GM10266 (cell line): ENCODE results near the gene HCFC1.

Source experiments
- DNase-seq: peaks from one replicate; pipeline ENCODE4 v3.0.0; 2012; ENCODE audit errors: extremely low spot score
- CTCF ChIP-seq: IDR thresholded peaks from 2 replicates; pipeline ENCODE4 v1.5.1; 2012; ENCODE audit warnings: mild to moderate bottlenecking, low read depth; ENCODE audit not compliant: control insufficient read depth, insufficient read depth; ENCODE audit errors: missing control alignments

HCFC1 gene

GRCh38 chrX:153913701-153914100, 57.9 kb downstream of the HCFC1 start:
- TF ChIP-seq CTCF: no peak
- DNase-seq: no peak

GRCh38 chrX:153913211-153913610, 58.4 kb downstream of the HCFC1 start:
- DNase-seq: no peak
- no peak for TF ChIP-seq CTCF

GRCh38 chrX:153911798-153912197, 59.8 kb downstream of the HCFC1 start:
- TF ChIP-seq CTCF: no peak
- DNase-seq: no peak

- TF ChIP-seq CTCF: no peak
- no peak for DNase-seq
Measured at GRCh38 chrX:153910446-153910845, 61.2 kb downstream of the HCFC1 start.

- no peak for DNase-seq
- no peak for TF ChIP-seq CTCF
Measured at GRCh38 chrX:153909980-153910360, 61.6 kb downstream of the HCFC1 start.

- TF ChIP-seq CTCF: no peak
- DNase-seq: peak; percentile 71
Measured at GRCh38 chrX:153909024-153909979, 62.3 kb downstream of the HCFC1 start.

- DNase-seq: no peak
- TF ChIP-seq CTCF: no peak
Measured at GRCh38 chrX:153908219-153908860, 63.3 kb downstream of the HCFC1 start.
